Endothelial cell of umbilical vein (primary cell): Measurements from ENCODE around the gene DIDO1. TPM values are rescaled to one million over a fixed set of nuclear protein-coding genes. Genes with fewer than 3 reads are reported as not detected.

Experiments
- BruUV-seq: library from RNA; stranded (reverse); fragments of 400-500 nt; replicated peaks from 2 replicates; lab custom pipeline; 2021; lab: Mats Ljungman, UMichigan
- CTCF ChIA-PET: fragments of 300-600, 350-600 bp; sonication (Branson Sonifier 250); formaldehyde crosslinking; loops from one replicate; lab custom pipeline; 2021; ENCODE audit warnings: antibody characterized with exemption, inconsistent platforms; lab: Charles Lee
- POLR2A ChIA-PET: fragments of 300-600, 350-600 bp; sonication (Branson Sonifier 250); formaldehyde crosslinking; loops from one replicate; lab custom pipeline; 2021; ENCODE audit warnings: antibody characterized with exemption, inconsistent platforms; lab: Charles Lee
- DNase-seq: peaks from one replicate; pipeline ENCODE4 v3.0.0-alpha.2; 2011; ENCODE audit warnings: low read depth, low spot score
- FAIRE-seq: peaks from 2 replicates; lab custom pipeline; 2011; peaks lifted over from hg19 to GRCh38; lab: Jason Lieb, UNC
- H2AFZ ChIP-seq: 2 replicates; pipeline ENCODE4 v1.6.0; 2012; ENCODE audit warnings: low read depth, low read length, control low read depth, inconsistent platforms
- H3K27ac ChIP-seq: 2 replicates; pipeline ENCODE4 v1.5.1; 2011; ENCODE audit warnings: low read depth, mild to moderate bottlenecking, control low read depth, low read length, moderate library complexity; ENCODE audit not compliant: insufficient read depth
- H3K27me3 ChIP-seq, 2 experiments: 2 replicates each; pipeline versions ENCODE4 v1.6.0 to v1.6.1; 2011; ENCODE audit warnings: low read length in 2 of 2, mixed read lengths in 1 of 2; ENCODE audit not compliant: control insufficient read depth in 2 of 2, insufficient read depth in 2 of 2
- H3K36me3 ChIP-seq, 2 experiments: 2 replicates in 1 of 2; 3 replicates in 1 of 2; pipeline ENCODE4 v1.5.1; 2011; ENCODE audit warnings: low read length in 2 of 2, mild to moderate bottlenecking in 1 of 2, moderate library complexity in 1 of 2; ENCODE audit not compliant: control insufficient read depth in 2 of 2, insufficient read depth in 2 of 2; ENCODE audit errors: extremely low read depth in 1 of 2
- H3K4me1 ChIP-seq: 3 replicates; pipeline ENCODE4 v1.5.1; 2011; ENCODE audit warnings: mild to moderate bottlenecking, low read length; ENCODE audit not compliant: control insufficient read depth, insufficient read depth; ENCODE audit errors: extremely low read depth
- H3K4me2 ChIP-seq: 2 replicates; pipeline ENCODE4 v1.6.1; 2011; ENCODE audit warnings: low read length, control low read depth, mixed read lengths; ENCODE audit not compliant: insufficient read depth
- H3K4me3 ChIP-seq, 3 experiments: fragments of 200-600 bp in 1 of 3; sonication (generic), shearing (Covaris generic) in 1 of 3; replicated peaks in 1 of 3; 2 replicates each; pipeline ENCODE4 v1.5.1; 2011 to 2016; ENCODE audit warnings: control low read depth in 3 of 3, low read length in 3 of 3, mild to moderate bottlenecking in 2 of 3, inconsistent platforms in 1 of 3, low read depth in 1 of 3, moderate library complexity in 1 of 3; ENCODE audit not compliant: insufficient read depth in 1 of 3
- H3K79me2 ChIP-seq: 2 replicates; pipeline ENCODE4 v1.6.0; 2012; ENCODE audit warnings: low read length, inconsistent platforms; ENCODE audit not compliant: control insufficient read depth, insufficient read depth
- H3K9ac ChIP-seq: replicated peaks from 2 replicates; pipeline ENCODE3; 2011; ENCODE audit warnings: low read length, control low read depth; ENCODE audit not compliant: insufficient read depth; ENCODE audit errors: extremely low read depth
- H3K9me1 ChIP-seq: replicated peaks from 3 replicates; pipeline ENCODE4 v1.6.0; 2011; ENCODE audit warnings: mild to moderate bottlenecking, low read length; ENCODE audit not compliant: control insufficient read depth, insufficient read depth; ENCODE audit errors: extremely low read depth
- H3K9me3 ChIP-seq: replicated peaks from 2 replicates; pipeline ENCODE4 v1.5.1; 2012; ENCODE audit warnings: low read length, inconsistent platforms; ENCODE audit not compliant: control insufficient read depth, insufficient read depth
- H4K20me1 ChIP-seq: replicated peaks from 2 replicates; pipeline ENCODE3; 2011; ENCODE audit warnings: mild to moderate bottlenecking, low read length; ENCODE audit not compliant: control insufficient read depth, insufficient read depth; ENCODE audit errors: extremely low read depth
- GATA2 ChIP-seq: IDR thresholded peaks from 2 replicates; pipeline ENCODE4 v1.7.0; 2011; ENCODE audit warnings: low read depth, mild to moderate bottlenecking, moderate library complexity, mixed read lengths, low read length; ENCODE audit not compliant: insufficient read length, insufficient read depth
- JUN ChIP-seq: IDR thresholded peaks from 2 replicates; pipeline ENCODE4 v1.6.1; 2011; ENCODE audit warnings: borderline replicate concordance, low read depth; ENCODE audit not compliant: insufficient read length, insufficient read depth
- MYC ChIP-seq: IDR thresholded peaks from one replicate; pipeline ENCODE4 v1.6.1; 2011; ENCODE audit warnings: mild to moderate bottlenecking, low read depth, low read length
- dilution Hi-C: fragments of 300-500 bp; cut with MboI; formaldehyde crosslinking; loops from one replicate; pipeline ENCODE4 v1.15.0; 2019; ENCODE audit warnings: low sequenced_read_pairs; ENCODE audit not compliant: extremely low pct_ligation_motif_present
- intact Hi-C: fragments of 100-400 bp; cut with micrococcal nuclease; formaldehyde crosslinking; loops from one replicate; pipeline ENCODE4 v1.10.0; 2022
- polyA plus RNA-seq, 4 experiments: library from polyadenylated mRNA; depleted of rRNA in 3 of 4; stranded (reverse) in 3 of 4; unstranded in 1 of 4; fragments of >200 nt; gene quantifications; 2 replicates each; pipeline versions ENCODE4 v1.2.1 to v1.2.3, GENCODE V29; 2011 to 2012; ENCODE audit warnings: missing spikeins in 1 of 4
- total RNA-seq: library from RNA; stranded (reverse); gene quantifications from 2 replicates; pipeline ENCODE4 v1.2.3, GENCODE V29; 2021
- TF ChIP-seq, protein P1 (sequence below): IDR thresholded peaks from 2 replicates; pipeline ENCODE4 v1.6.1; 2011; ENCODE audit not compliant: insufficient read depth, insufficient read length
- TF ChIP-seq, protein P2 (sequence below), 2 donors: IDR thresholded peaks; 1 replicate in 1 of 2; 2 replicates in 1 of 2; pipeline ENCODE4 v1.5.1; 2011; ENCODE audit warnings: low read length in 2 of 2, mild to moderate bottlenecking in 2 of 2, moderate library complexity in 2 of 2, control low read depth in 1 of 2, inconsistent platforms in 1 of 2, low read depth in 1 of 2; ENCODE audit not compliant: insufficient read depth in 1 of 2; ENCODE audit errors: extremely low read depth in 1 of 2

DIDO1 gene
- total and polyA plus RNA-seq, 2 donors (not counting 3 experiments of a cell fraction or from before 2014, with no cell fraction given) = 22.1 to 51.2 TPM

DNA sequence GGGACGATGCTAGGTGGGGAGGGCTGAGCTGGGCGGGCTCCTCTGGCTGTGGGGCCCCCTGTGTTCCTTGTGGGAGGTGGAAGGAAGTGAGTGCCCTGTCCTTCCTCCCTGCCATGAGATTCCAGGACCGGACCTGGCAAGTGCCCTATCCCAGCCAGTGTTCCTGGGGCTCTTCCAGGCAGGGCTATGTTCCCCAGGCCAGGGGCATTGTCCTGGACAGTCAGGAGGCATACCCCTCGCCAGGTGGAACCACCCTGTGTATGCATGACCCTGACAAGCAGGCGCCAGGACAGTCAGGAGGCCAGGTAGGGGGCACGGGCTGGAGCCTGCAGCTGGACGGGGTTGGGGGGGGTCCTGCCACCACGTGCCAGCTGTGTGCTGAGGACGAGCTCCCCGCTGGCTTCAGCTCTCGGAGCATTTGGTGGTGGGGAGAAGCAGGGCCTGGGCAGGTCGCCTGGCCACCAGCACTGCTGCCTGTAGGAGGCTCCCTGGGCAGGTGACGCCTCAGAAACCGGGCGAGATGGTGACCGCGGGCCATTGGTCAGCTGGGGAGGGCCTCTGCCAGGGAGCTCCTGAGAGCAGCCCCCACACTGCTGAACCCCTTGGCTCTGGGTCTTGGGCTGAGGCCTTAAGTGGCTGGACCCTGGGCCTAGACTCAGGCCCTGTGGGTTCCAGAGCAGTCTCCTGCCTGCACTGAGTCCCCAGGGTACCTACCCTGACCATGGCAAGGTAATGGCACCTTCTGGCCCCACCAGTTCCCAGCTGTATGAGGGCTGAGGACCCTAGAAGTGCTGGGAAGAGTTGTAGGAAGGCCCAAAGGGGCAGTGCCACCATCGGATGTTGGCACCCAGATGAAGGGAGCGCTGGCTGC, 26.9 kb upstream of the DIDO1 start:
- DNase-seq (peak; percentile 8), FAIRE-seq (peak; percentile 78)
- H3K4me1 ChIP-seq = peaks cover 20% of the 10 kb centered on the region
- H3K4me2 ChIP-seq = peak overlapping the region; percentile 88
- no peaks in the 10 kb centered on the region for H3K9me3 ChIP-seq
- POLR2A ChIA-PET = interaction anchor here (0.6 to 0.8 kb wide), 2 partner anchors 49 to 571 kb away, joined by 4 read pairs; no protein-coding TSS in a partner anchor
- H3K9ac ChIP-seq = peak overlapping the region; percentile 15
- no peaks in the 10 kb centered on the region for H3K27me3 ChIP-seq
- CTCF ChIA-PET = interaction anchor here (1.0 to 2.4 kb wide), 11 partner anchors 9 to 86 kb away, joined by 3 to 16 read pairs (median 3); partner anchors contain the start of gene GID8
- H2AFZ ChIP-seq = peak overlapping the region; percentile 56
- peaks cover 33% of the 10 kb centered on the region for H3K79me2 ChIP-seq
- TF ChIP-seq JUN (no peak), GATA2 (no peak), MYC (no peak)
- TF ChIP-seq, protein P1, sequence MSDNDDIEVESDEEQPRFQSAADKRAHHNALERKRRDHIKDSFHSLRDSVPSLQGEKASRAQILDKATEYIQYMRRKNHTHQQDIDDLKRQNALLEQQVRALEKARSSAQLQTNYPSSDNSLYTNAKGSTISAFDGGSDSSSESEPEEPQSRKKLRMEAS = no peak
- TF ChIP-seq, protein P2, sequence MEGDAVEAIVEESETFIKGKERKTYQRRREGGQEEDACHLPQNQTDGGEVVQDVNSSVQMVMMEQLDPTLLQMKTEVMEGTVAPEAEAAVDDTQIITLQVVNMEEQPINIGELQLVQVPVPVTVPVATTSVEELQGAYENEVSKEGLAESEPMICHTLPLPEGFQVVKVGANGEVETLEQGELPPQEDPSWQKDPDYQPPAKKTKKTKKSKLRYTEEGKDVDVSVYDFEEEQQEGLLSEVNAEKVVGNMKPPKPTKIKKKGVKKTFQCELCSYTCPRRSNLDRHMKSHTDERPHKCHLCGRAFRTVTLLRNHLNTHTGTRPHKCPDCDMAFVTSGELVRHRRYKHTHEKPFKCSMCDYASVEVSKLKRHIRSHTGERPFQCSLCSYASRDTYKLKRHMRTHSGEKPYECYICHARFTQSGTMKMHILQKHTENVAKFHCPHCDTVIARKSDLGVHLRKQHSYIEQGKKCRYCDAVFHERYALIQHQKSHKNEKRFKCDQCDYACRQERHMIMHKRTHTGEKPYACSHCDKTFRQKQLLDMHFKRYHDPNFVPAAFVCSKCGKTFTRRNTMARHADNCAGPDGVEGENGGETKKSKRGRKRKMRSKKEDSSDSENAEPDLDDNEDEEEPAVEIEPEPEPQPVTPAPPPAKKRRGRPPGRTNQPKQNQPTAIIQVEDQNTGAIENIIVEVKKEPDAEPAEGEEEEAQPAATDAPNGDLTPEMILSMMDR (IDR thresholded peaks at IDR 0.05; ENCODE audit: extremely low read depth in 1 of 2, insufficient read depth in 1 of 2, low read depth in 1 of 2, low read length in 2 of 2) = no peak
- BruUV-seq = TSS peak; percentile 18
- H4K20me1 ChIP-seq = no peaks in the 10 kb centered on the region
- peak overlapping the region; percentile 45 to 60 (median 48) for H3K4me3 ChIP-seq
- no peaks in the 10 kb centered on the region for H3K9me1 ChIP-seq
- peak overlapping the region; percentile 37 for H3K27ac ChIP-seq
- H3K36me3 ChIP-seq = peaks cover 0 to 11% of the 10 kb centered on the region in 2 experiments
- intact Hi-C loops = loop anchor here (1.0 kb wide), 1 partner anchor 15 kb away; the partner anchor contains the start of gene GID8
- dilution Hi-C loops = no loop called here
